RPMI7951 (cell line): ENCODE measurements around the gene VTI1A. TPM values are rescaled to one million over a fixed set of nuclear protein-coding genes. Genes with fewer than 3 reads are reported as not detected.
"Not testable (repeated sequence)": the region's sequence is repeated elsewhere in the genome, so short reads cannot be mapped to it uniquely, and the experiment has no call there.

Source experiments
- DNase-seq: peaks from one replicate; pipeline ENCODE4 v3.0.0-alpha.2; 2012; ENCODE audit warnings: low read depth
- total RNA-seq: library from RNA; depleted of rRNA; stranded (reverse); fragments of >200 nt; shearing (Covaris generic); gene quantifications from 2 replicates; pipeline ENCODE4 v1.2.3, GENCODE V29; 2014; rRNA removed

VTI1A gene
- total RNA-seq, 1 experiment from 2014 or later: 22.9 TPM

- DNase-seq: no peak
Measured at GRCh38 chr10:112858986-112859651, 412.1 kb downstream of the VTI1A start.

DNA sequence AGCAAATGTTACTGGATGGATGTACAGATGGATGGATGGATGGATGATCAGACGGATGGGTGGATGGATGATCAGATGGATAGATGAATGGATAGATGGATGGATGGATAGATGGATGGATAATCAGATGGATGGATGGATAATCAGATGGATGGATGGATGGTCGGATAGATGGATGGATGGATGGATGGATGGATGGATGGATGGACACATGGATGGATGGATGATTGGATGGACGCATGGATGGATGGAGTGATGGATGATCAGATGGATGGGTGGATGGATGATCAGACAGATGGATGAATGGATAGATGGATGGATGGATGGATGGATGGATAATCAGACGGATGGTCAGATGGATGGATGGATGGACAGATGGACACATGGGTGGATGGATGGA is 412.8 kb downstream of the VTI1A start:
- no peak for DNase-seq

- not testable (repeated sequence) for DNase-seq
Measured at GRCh38 chr10:112863461-112863860, 416.4 kb downstream of the VTI1A start.

Other genes with a start within 250 kb of the VTI1A start
- not detected in 2 replicates for gene TECTB, start 163.8 kb upstream of the VTI1A start, total RNA-seq
- gene ACSL5, start 73.1 kb upstream of the VTI1A start, total RNA-seq: 18.5 TPM in 2 replicates
- 35.6 and 38.8 TPM in 2 replicates for gene ZDHHC6, start 301 bp upstream of the VTI1A start, total RNA-seq